Measurements from ENCODE around the gene HEXIM1.
"Not testable (repeated sequence)": the region's sequence is repeated elsewhere in the genome, so short reads cannot be mapped to it uniquely, and the experiment has no call there.

The HEXIM1 gene

GRCh38 chr17:45113424-45113754 lies 34.9 kb upstream of the HEXIM1 start:
- DNase-seq (ENCODE audit: low spot score), result no peak

- no peak for DNase-seq (ENCODE audit: low spot score)
Measured at GRCh38 chr17:45114117-45114932, 34.0 kb upstream of the HEXIM1 start.

- no peak for DNase-seq (ENCODE audit: low spot score)
Measured at GRCh38 chr17:45115015-45115625, 33.2 kb upstream of the HEXIM1 start.

GRCh38 chr17:45115871-45116270 lies 32.4 kb upstream of the HEXIM1 start:
- no peak for DNase-seq (ENCODE audit: low spot score)

GRCh38 chr17:45116434-45117016 lies 31.8 kb upstream of the HEXIM1 start:
- peak; percentile 55 for DNase-seq (ENCODE audit: low spot score)

GRCh38 chr17:45117334-45117733 lies 30.9 kb upstream of the HEXIM1 start:
- no peak for DNase-seq (ENCODE audit: low spot score)

GRCh38 chr17:45117848-45118646 lies 30.2 kb upstream of the HEXIM1 start:
- DNase-seq (ENCODE audit: low spot score), result no peak

GRCh38 chr17:45118691-45119090 lies 29.6 kb upstream of the HEXIM1 start:
- no peak for DNase-seq (ENCODE audit: low spot score)

GRCh38 chr17:45119964-45120363 lies 28.3 kb upstream of the HEXIM1 start:
- no peak for DNase-seq (ENCODE audit: low spot score)

GRCh38 chr17:45120558-45120957 lies 27.7 kb upstream of the HEXIM1 start:
- no peak for DNase-seq (ENCODE audit: low spot score)

GRCh38 chr17:45121055-45121454 lies 27.2 kb upstream of the HEXIM1 start:
- DNase-seq (ENCODE audit: low spot score), result no peak

- DNase-seq (ENCODE audit: low spot score), result no peak
Measured at GRCh38 chr17:45123076-45123770, 25.1 kb upstream of the HEXIM1 start.

- DNase-seq (ENCODE audit: low spot score), result no peak
Measured at GRCh38 chr17:45123930-45124796, 24.1 kb upstream of the HEXIM1 start.

- not testable (repeated sequence) for DNase-seq (ENCODE audit: low spot score)
Measured at GRCh38 chr17:45124797-45125122, 23.5 kb upstream of the HEXIM1 start.

- no peak for DNase-seq (ENCODE audit: low spot score)
Measured at GRCh38 chr17:45125509-45125908, 22.8 kb upstream of the HEXIM1 start.

- no peak for DNase-seq (ENCODE audit: low spot score)
Measured at GRCh38 chr17:45127207-45127547, 21.1 kb upstream of the HEXIM1 start.

- no peak for DNase-seq (ENCODE audit: low spot score)
Measured at GRCh38 chr17:45127548-45128300, 20.6 kb upstream of the HEXIM1 start.

- no peak for DNase-seq (ENCODE audit: low spot score)
Measured at GRCh38 chr17:45128331-45128730, 19.9 kb upstream of the HEXIM1 start.

GRCh38 chr17:45128989-45129388 lies 19.3 kb upstream of the HEXIM1 start:
- no peak for DNase-seq (ENCODE audit: low spot score)

GRCh38 chr17:45129426-45129939 lies 18.8 kb upstream of the HEXIM1 start:
- no peak for DNase-seq (ENCODE audit: low spot score)
